Neural progenitor cell (in vitro differentiated cells): ENCODE data around the gene SHANK3. TPM values are rescaled to one million over a fixed set of nuclear protein-coding genes. Genes with fewer than 3 reads are reported as not detected.

Experiments
- DNase-seq: peaks from one replicate; pipeline ENCODE4 v3.0.0-alpha.2; 2016; ENCODE audit warnings: low spot score
- H2AFZ ChIP-seq: fragments of 200-600 bp; sonication (generic); replicated peaks from 2 replicates; pipeline ENCODE4 v1.6.1; 2016; ENCODE audit warnings: antibody characterized with exemption
- H3F3A ChIP-seq: fragments of 200-600 bp; sonication (generic); 2 replicates; pipeline ENCODE4 v1.6.1; 2016; ENCODE audit warnings: antibody characterized with exemption, low read depth
- H3K27ac ChIP-seq: fragments of 200-600 bp; sonication (generic); 2 replicates; pipeline ENCODE4 v1.5.1; 2016; ENCODE audit warnings: mild to moderate bottlenecking
- H3K27me3 ChIP-seq: fragments of 200-600 bp; sonication (generic); 2 replicates; pipeline ENCODE4 v1.6.1; 2016; ENCODE audit warnings: mild to moderate bottlenecking, moderate library complexity
- H3K36me3 ChIP-seq: fragments of 200-600 bp; sonication (generic); 2 replicates; pipeline ENCODE4 v1.5.1; 2016
- H3K4me1 ChIP-seq: fragments of 200-600 bp; sonication (generic); 2 replicates; pipeline ENCODE4 v1.6.1; 2016; ENCODE audit warnings: mixed run types
- H3K4me2 ChIP-seq: fragments of 200-600 bp; sonication (generic); 2 replicates; pipeline ENCODE4 v1.6.1; 2016
- H3K4me3 ChIP-seq: fragments of 200-600 bp; sonication (generic); 2 replicates; pipeline ENCODE4 v1.5.1; 2016
- H3K79me2 ChIP-seq: fragments of 200-600 bp; sonication (generic); 2 replicates; pipeline ENCODE4 v1.6.1; 2016; ENCODE audit warnings: low read depth
- H3K9ac ChIP-seq: fragments of 200-600 bp; sonication (generic); 2 replicates; pipeline ENCODE4 v1.6.1; 2016
- H3K9me3 ChIP-seq: fragments of 200-600 bp; sonication (generic); 2 replicates; pipeline ENCODE4 v1.5.1; 2016; ENCODE audit warnings: low read depth
- H4K20me1 ChIP-seq: fragments of 200-600 bp; sonication (generic); 2 replicates; pipeline ENCODE4 v1.6.1; 2016; ENCODE audit warnings: low read depth
- H3K27ac Mint-ChIP-seq: 3 replicates; pipeline ENCODE4 v1.8.0; 2021; ENCODE audit warnings: mixed read lengths
- H3K27me3 Mint-ChIP-seq: 2 replicates; pipeline ENCODE4 v1.8.0; 2022; ENCODE audit warnings: low read depth, mild to moderate bottlenecking, inconsistent platforms, moderate library complexity, mixed read lengths; ENCODE audit not compliant: insufficient read depth
- H3K36me3 Mint-ChIP-seq: 3 replicates; pipeline ENCODE4 v1.8.0; 2021; ENCODE audit warnings: mixed read lengths
- H3K4me1 Mint-ChIP-seq: 3 replicates; pipeline ENCODE4 v1.8.0; 2021; ENCODE audit warnings: mixed read lengths
- H3K4me3 Mint-ChIP-seq: 3 replicates; pipeline ENCODE4 v1.8.0; 2021; ENCODE audit warnings: mild to moderate bottlenecking, moderate library complexity, mixed read lengths
- H3K9me3 Mint-ChIP-seq: 3 replicates; pipeline ENCODE4 v1.8.0; 2020; ENCODE audit warnings: mixed read lengths
- CTCF ChIP-seq: fragments of 200-600 bp; sonication (generic); IDR thresholded peaks from 2 replicates; pipeline ENCODE4 v1.5.1; 2017; ENCODE audit warnings: antibody characterized with exemption, mild to moderate bottlenecking
- EZH2 ChIP-seq: fragments of 200-600 bp; sonication (generic); IDR thresholded peaks from 2 replicates; pipeline ENCODE4 v1.6.1; 2017; ENCODE audit warnings: antibody characterized with exemption, mild to moderate bottlenecking, moderate library complexity
- EZH2phosphoT487 ChIP-seq: fragments of 200-600 bp; sonication (generic); IDR thresholded peaks from 2 replicates; pipeline ENCODE4 v1.6.1; 2017; ENCODE audit warnings: antibody characterized with exemption
- total RNA-seq: library from RNA; depleted of rRNA; stranded (reverse); fragments of >200 nt; gene quantifications from 2 replicates; pipeline ENCODE4 v1.2.3, GENCODE V29; 2015; ENCODE audit warnings: low replicate concordance

The SHANK3 gene
- total RNA-seq, 1 donor from 2014 or later, result 0.65 TPM

- H3K4me3 Mint-ChIP-seq, result peak overlapping the region; percentile 55
- H3K27ac Mint-ChIP-seq, result peak overlapping the region; percentile 9
- Histone ChIP-seq H3K27ac (no peak overlapping the region), H3K79me2 (no peaks in the 10 kb centered on the region), H3K27me3 (peaks cover 23% of the 10 kb centered on the region), H3K4me3 (no peak overlapping the region), H3K4me2 (no peak overlapping the region), H3F3A (peaks cover 28% of the 10 kb centered on the region), H3K9me3 (no peaks in the 10 kb centered on the region), H3K36me3 (no peaks in the 10 kb centered on the region), H4K20me1 (peaks cover 26% of the 10 kb centered on the region), H3K4me1 (peaks cover 10% of the 10 kb centered on the region), H2AFZ (no peak overlapping the region), H3K9ac (no peak overlapping the region)
- TF ChIP-seq EZH2phosphoT487 (no peak), CTCF (no peak), EZH2 (no peak)
- H3K9me3 Mint-ChIP-seq, result no peaks in the 10 kb centered on the region
- no peak for DNase-seq
- H3K4me1 Mint-ChIP-seq, result peaks cover 42% of the 10 kb centered on the region
- H3K36me3 Mint-ChIP-seq, result peaks cover 16% of the 10 kb centered on the region
- H3K27me3 Mint-ChIP-seq, result peaks cover 8% of the 10 kb centered on the region
Measured at GRCh38 chr22:50700387-50701075, 27.9 kb downstream of the SHANK3 start.

- Histone ChIP-seq H4K20me1 (peaks cover 26% of the 10 kb centered on the region), H3K36me3 (no peaks in the 10 kb centered on the region), H3K9me3 (no peaks in the 10 kb centered on the region), H3K9ac (no peak overlapping the region), H3K4me3 (no peak overlapping the region), H2AFZ (no peak overlapping the region), H3K27ac (no peak overlapping the region), H3K4me2 (no peak overlapping the region), H3K27me3 (peaks cover 23% of the 10 kb centered on the region), H3F3A (peaks cover 23% of the 10 kb centered on the region), H3K79me2 (no peaks in the 10 kb centered on the region), H3K4me1 (peaks cover 15% of the 10 kb centered on the region)
- Mint-ChIP-seq H3K36me3 (peaks cover 16% of the 10 kb centered on the region), H3K4me3 (no peak overlapping the region), H3K27me3 (peaks cover 6% of the 10 kb centered on the region), H3K4me1 (peaks cover 39% of the 10 kb centered on the region), H3K9me3 (no peaks in the 10 kb centered on the region), H3K27ac (no peak overlapping the region)
- no peak for DNase-seq
- TF ChIP-seq EZH2 (no peak), CTCF (no peak), EZH2phosphoT487 (no peak)
Measured at GRCh38 chr22:50701076-50701419, 28.4 kb downstream of the SHANK3 start.

- Histone ChIP-seq H2AFZ (no peak overlapping the region), H4K20me1 (peaks cover 26% of the 10 kb centered on the region), H3K9me3 (no peaks in the 10 kb centered on the region), H3K4me3 (no peak overlapping the region), H3F3A (peaks cover 17% of the 10 kb centered on the region), H3K79me2 (no peaks in the 10 kb centered on the region), H3K9ac (no peak overlapping the region), H3K27ac (no peak overlapping the region), H3K36me3 (no peaks in the 10 kb centered on the region), H3K4me1 (peaks cover 19% of the 10 kb centered on the region), H3K4me2 (no peak overlapping the region), H3K27me3 (peaks cover 22% of the 10 kb centered on the region)
- Mint-ChIP-seq H3K4me1 (peaks cover 39% of the 10 kb centered on the region), H3K27me3 (peaks cover 6% of the 10 kb centered on the region), H3K27ac (no peak overlapping the region), H3K9me3 (no peaks in the 10 kb centered on the region), H3K36me3 (peaks cover 21% of the 10 kb centered on the region), H3K4me3 (no peak overlapping the region)
- DNase-seq, result no peak
- TF ChIP-seq EZH2 (no peak), EZH2phosphoT487 (no peak), CTCF (no peak)
Measured at GRCh38 chr22:50701428-50702154, 29.0 kb downstream of the SHANK3 start.
